ENCODE results near the gene TTC39A. TPM values are rescaled to one million over a fixed set of nuclear protein-coding genes. Genes with fewer than 3 reads are reported as not detected.

Gene TTC39A
- total RNA-seq, 1 experiment from 2014 or later, result 15.4 TPM

DNA sequence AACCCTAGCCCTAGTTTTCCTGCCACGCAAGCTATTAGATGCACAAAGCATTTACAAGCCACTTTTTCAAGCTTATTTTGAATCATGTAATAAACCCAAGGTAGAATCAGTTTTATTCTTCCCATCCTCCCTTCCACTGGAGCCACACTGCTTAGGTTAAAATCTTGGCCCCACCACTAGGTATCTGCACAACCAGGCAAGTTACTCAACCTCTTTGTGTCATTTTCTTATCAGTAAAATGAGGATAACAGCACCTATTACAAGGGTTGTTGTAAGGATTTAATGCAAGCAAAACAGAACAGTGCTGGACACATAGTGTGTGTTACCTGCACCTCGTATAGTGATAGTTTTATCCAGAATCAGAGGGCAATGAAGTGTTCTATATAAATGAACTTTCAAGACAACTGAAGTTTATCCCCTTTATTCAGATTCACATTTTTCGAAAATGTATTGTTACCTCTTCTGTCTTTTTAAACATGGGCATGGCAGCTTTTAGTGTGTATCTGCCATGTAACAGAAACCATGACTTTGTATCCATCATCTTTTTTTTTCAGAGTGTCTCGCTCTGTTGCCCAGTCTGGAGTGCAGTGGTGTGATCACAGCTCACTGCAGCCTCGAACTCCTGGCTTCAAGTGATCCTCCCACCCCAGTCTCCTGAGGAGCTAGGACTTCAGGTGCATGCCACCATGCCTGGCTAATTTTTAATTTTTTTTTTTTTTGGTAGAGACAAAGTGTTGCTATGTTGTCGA is 17.2 kb upstream of the TTC39A start:
- Histone ChIP-seq H3K9me2 (ENCODE audit: insufficient read depth) (no peaks in the 10 kb centered on the region), H3K27ac (ENCODE audit: low read depth, low read length) (no peak overlapping the region), H4K20me1 (ENCODE audit: insufficient read depth) (no peaks in the 10 kb centered on the region), H2AFZ (ENCODE audit: low read depth, low read length, poor library complexity, severe bottlenecking) (no peak overlapping the region), H3K36me3 (ENCODE audit: control insufficient read depth in 1 of 2, insufficient read depth in 2 of 2, low read length in 2 of 2) (no peaks in the 10 kb centered on the region), H3K4me2 (ENCODE audit: low read length) (no peak overlapping the region), H3K9ac (ENCODE audit: low read length) (no peak overlapping the region), H3K4me1 (ENCODE audit: control insufficient read depth in 1 of 2, insufficient read depth in 2 of 2, low read length in 2 of 2) (peaks cover 0 to 16% of the 10 kb centered on the region in 2 experiments; a peak in 3 of 4 replicates), H3K4me3 (replicated peaks in 1 of 2; ENCODE audit: low read depth in 1 of 2, low read length in 2 of 2) (no peak overlapping the region), H3K79me2 (ENCODE audit: insufficient read depth, low read length) (no peaks in the 10 kb centered on the region), H3K27me3 (ENCODE audit: insufficient read depth, low read length) (no peaks in the 10 kb centered on the region), H3K9me3 (ENCODE audit: control insufficient read depth in 1 of 2, insufficient read depth in 1 of 2, low read depth in 1 of 2, low read length in 2 of 2) (no peaks in the 10 kb centered on the region)
- BruUV-seq (replicated peaks), result no TSS peak
- TF ChIP-seq, protein P1, sequence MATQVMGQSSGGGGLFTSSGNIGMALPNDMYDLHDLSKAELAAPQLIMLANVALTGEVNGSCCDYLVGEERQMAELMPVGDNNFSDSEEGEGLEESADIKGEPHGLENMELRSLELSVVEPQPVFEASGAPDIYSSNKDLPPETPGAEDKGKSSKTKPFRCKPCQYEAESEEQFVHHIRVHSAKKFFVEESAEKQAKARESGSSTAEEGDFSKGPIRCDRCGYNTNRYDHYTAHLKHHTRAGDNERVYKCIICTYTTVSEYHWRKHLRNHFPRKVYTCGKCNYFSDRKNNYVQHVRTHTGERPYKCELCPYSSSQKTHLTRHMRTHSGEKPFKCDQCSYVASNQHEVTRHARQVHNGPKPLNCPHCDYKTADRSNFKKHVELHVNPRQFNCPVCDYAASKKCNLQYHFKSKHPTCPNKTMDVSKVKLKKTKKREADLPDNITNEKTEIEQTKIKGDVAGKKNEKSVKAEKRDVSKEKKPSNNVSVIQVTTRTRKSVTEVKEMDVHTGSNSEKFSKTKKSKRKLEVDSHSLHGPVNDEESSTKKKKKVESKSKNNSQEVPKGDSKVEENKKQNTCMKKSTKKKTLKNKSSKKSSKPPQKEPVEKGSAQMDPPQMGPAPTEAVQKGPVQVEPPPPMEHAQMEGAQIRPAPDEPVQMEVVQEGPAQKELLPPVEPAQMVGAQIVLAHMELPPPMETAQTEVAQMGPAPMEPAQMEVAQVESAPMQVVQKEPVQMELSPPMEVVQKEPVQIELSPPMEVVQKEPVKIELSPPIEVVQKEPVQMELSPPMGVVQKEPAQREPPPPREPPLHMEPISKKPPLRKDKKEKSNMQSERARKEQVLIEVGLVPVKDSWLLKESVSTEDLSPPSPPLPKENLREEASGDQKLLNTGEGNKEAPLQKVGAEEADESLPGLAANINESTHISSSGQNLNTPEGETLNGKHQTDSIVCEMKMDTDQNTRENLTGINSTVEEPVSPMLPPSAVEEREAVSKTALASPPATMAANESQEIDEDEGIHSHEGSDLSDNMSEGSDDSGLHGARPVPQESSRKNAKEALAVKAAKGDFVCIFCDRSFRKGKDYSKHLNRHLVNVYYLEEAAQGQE (IDR thresholded peaks at IDR 0.05; ENCODE audit: low read depth), result no peak
- TF ChIP-seq JUND (IDR thresholded peaks at IDR 0.05) (no peak), FOSL1 (IDR thresholded peaks at IDR 0.05; ENCODE audit: low read depth) (no peak), EZH2 (IDR thresholded peaks at IDR 0.05) (no peak), YY1 (IDR thresholded peaks at IDR 0.05; ENCODE audit: extremely low read depth, insufficient replicate concordance, low read depth, low read length) (no peak), SRF (IDR thresholded peaks at IDR 0.05; ENCODE audit: low read depth) (no peak), CBX3 (IDR thresholded peaks at IDR 0.05; ENCODE audit: low read depth) (no peak), TCF7L2 (IDR thresholded peaks at IDR 0.05; ENCODE audit: borderline replicate concordance, extremely low read depth, insufficient read depth, insufficient read length) (no peak), POLR2A (IDR thresholded peaks at IDR 0.05; ENCODE audit: borderline replicate concordance, extremely low read depth, insufficient read depth, insufficient read length) (no peak), ELF1 (IDR thresholded peaks at IDR 0.05; ENCODE audit: borderline replicate concordance, low read depth) (no peak), EGR1 (IDR thresholded peaks at IDR 0.05; ENCODE audit: low read depth) (no peak), ZFX (IDR thresholded peaks at IDR 0.05) (no peak), EZH2phosphoT487 (IDR thresholded peaks at IDR 0.05; ENCODE audit: borderline replicate concordance) (no peak)
- TF ChIP-seq, protein P2, sequence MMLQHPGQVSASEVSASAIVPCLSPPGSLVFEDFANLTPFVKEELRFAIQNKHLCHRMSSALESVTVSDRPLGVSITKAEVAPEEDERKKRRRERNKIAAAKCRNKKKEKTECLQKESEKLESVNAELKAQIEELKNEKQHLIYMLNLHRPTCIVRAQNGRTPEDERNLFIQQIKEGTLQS (IDR thresholded peaks at IDR 0.05), result no peak
- TF ChIP-seq, protein P3, sequence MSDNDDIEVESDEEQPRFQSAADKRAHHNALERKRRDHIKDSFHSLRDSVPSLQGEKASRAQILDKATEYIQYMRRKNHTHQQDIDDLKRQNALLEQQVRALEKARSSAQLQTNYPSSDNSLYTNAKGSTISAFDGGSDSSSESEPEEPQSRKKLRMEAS (IDR thresholded peaks at IDR 0.05), result no peak
- TF ChIP-seq, protein P4, sequence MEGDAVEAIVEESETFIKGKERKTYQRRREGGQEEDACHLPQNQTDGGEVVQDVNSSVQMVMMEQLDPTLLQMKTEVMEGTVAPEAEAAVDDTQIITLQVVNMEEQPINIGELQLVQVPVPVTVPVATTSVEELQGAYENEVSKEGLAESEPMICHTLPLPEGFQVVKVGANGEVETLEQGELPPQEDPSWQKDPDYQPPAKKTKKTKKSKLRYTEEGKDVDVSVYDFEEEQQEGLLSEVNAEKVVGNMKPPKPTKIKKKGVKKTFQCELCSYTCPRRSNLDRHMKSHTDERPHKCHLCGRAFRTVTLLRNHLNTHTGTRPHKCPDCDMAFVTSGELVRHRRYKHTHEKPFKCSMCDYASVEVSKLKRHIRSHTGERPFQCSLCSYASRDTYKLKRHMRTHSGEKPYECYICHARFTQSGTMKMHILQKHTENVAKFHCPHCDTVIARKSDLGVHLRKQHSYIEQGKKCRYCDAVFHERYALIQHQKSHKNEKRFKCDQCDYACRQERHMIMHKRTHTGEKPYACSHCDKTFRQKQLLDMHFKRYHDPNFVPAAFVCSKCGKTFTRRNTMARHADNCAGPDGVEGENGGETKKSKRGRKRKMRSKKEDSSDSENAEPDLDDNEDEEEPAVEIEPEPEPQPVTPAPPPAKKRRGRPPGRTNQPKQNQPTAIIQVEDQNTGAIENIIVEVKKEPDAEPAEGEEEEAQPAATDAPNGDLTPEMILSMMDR (IDR thresholded peaks at IDR 0.05 in 2 of 3, conservative IDR thresholded peaks at IDR 0.05 in 1 of 3; ENCODE audit: borderline replicate concordance in 1 of 3, insufficient read depth in 1 of 3, low read depth in 2 of 3, low read length in 2 of 3), result no peak
- ChIA-PET RAD21 (ENCODE audit: low non-redundant PET in 1 of 2, low total read pairs in 2 of 2, uncharacterized antibody in 2 of 2, unreplicated experiment in 2 of 2) (no interaction called here), POLR2A (no interaction called here), CTCF (no interaction called here)
- DNase-seq (ENCODE audit: low read depth, low spot score) (no peak), ATAC-seq (no peak)
- intact Hi-C loops (cut with micrococcal nuclease), result no loop called here
